Measurements from ENCODE around the gene CDH23.

The CDH23 gene

DNA sequence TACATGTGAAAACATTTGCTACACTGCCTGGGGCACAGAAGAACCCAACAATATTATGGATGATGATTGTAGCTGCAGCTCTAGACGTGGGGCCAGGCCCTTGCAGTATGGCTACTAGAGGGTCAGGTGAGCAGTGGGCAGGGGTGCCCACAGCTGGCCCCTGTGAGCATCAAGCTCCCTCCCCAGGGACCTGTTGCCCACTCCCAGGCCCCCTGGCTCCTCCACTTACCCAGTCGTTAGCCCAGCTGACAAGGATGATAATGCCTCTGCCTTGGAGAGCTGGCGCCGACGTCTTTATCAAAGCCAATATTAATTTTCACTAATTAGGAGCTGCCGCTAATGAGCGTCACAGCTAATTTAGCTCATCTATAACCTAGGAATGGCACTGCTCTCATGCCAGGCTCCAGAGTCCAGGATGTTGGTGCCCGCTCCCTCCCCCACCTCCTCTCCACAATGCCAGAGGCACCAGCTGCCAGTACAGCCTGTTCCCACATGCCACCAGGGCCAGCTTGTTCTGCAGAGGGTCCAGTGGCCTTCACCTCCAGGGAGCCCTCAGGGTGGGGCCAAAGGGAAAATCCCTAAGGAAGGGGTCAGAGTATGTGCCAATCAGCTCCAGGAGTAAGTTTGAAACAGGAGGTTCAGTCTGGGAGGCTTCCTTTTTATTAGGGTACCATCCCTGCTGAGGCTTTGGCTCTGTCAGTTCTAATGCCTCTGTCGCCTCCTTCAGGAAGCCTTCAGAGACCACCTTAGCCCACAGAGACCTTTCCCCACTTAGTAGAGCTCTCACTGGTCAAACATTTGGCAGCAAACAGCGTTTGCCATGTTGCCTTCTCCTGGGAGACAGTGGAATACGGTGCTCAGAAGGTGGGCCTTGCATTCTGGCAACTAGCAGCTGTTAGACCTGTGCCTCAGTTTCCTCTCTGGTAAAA is 77.2 kb downstream of the CDH23 start:
- Histone ChIP-seq H3K4me3 (replicated peaks; ENCODE audit: low read depth, low read length) (no peak overlapping the region), H3K27me3 (replicated peaks; ENCODE audit: control insufficient read depth, insufficient read depth, low read length) (peaks cover 1% of the 10 kb centered on the region), H3K36me3 (ENCODE audit: control insufficient read depth, insufficient read depth, low read length) (no peaks in the 10 kb centered on the region)
- no peak for TF ChIP-seq CTCF (IDR thresholded peaks at IDR 0.05; ENCODE audit: insufficient read depth, low read length, poor library complexity, severe bottlenecking)
- no peak for DNase-seq (ENCODE audit: extremely low read depth, insufficient read length)

DNA sequence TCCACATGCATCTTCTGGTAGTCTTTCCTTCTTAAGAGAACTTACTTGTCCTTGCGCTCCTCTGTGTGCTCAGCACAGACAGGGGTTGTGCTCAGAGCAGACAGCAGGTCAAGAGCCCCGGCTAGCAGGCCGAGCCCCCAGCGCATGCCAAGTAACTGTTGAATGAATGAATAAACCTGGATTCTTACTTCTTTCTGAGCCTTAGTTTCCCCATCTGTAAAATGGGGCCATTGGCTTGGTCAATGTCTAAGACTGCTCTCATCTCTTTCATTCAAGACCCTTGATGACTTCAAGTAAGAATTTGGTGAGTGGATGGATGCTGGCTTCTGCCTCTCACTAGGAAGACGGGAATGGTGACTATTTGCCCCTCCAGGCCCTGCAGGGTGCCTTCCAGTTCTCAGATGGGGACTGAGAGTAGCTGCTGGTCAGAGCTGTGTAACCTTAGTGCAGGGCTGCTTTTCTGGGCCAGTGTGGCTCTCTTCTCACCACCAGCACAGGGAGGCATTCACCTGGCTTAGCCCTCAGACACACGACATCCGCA is 78.1 kb downstream of the CDH23 start:
- peaks cover 1% of the 10 kb centered on the region for H3K27me3 ChIP-seq (replicated peaks; ENCODE audit: control insufficient read depth, insufficient read depth, low read length)
- no peak overlapping the region for H3K4me3 ChIP-seq (replicated peaks; ENCODE audit: low read depth, low read length)
- DNase-seq (ENCODE audit: extremely low read depth, insufficient read length): no peak
- H3K36me3 ChIP-seq (ENCODE audit: control insufficient read depth, insufficient read depth, low read length): no peaks in the 10 kb centered on the region
- no peak for TF ChIP-seq CTCF (IDR thresholded peaks at IDR 0.05; ENCODE audit: insufficient read depth, low read length, poor library complexity, severe bottlenecking)

- no peak for DNase-seq (ENCODE audit: extremely low read depth, insufficient read length)
Measured at GRCh38 chr10:71475243-71475871, 78.6 kb downstream of the CDH23 start.

GRCh38 chr10:71476228-71477011 is 79.7 kb downstream of the CDH23 start:
- H3K4me3 ChIP-seq (replicated peaks; ENCODE audit: low read depth, low read length): no peak overlapping the region
- no peak for DNase-seq (ENCODE audit: extremely low read depth, insufficient read length)
- H3K27me3 ChIP-seq (replicated peaks; ENCODE audit: control insufficient read depth, insufficient read depth, low read length): peaks cover 6% of the 10 kb centered on the region
- H3K36me3 ChIP-seq (ENCODE audit: control insufficient read depth, insufficient read depth, low read length): no peaks in the 10 kb centered on the region
- TF ChIP-seq CTCF (IDR thresholded peaks at IDR 0.05; ENCODE audit: insufficient read depth, low read length, poor library complexity, severe bottlenecking): no peak

More at GRCh38 chr10:71475243-71475871, 78.6 kb downstream of the CDH23 start:
- Histone ChIP-seq H3K36me3 (ENCODE audit: control insufficient read depth, insufficient read depth, low read length) (no peaks in the 10 kb centered on the region), H3K4me3 (replicated peaks; ENCODE audit: low read depth, low read length) (no peak overlapping the region), H3K27me3 (replicated peaks; ENCODE audit: control insufficient read depth, insufficient read depth, low read length) (peaks cover 1% of the 10 kb centered on the region)
- TF ChIP-seq CTCF (IDR thresholded peaks at IDR 0.05; ENCODE audit: insufficient read depth, low read length, poor library complexity, severe bottlenecking): no peak

DNA sequence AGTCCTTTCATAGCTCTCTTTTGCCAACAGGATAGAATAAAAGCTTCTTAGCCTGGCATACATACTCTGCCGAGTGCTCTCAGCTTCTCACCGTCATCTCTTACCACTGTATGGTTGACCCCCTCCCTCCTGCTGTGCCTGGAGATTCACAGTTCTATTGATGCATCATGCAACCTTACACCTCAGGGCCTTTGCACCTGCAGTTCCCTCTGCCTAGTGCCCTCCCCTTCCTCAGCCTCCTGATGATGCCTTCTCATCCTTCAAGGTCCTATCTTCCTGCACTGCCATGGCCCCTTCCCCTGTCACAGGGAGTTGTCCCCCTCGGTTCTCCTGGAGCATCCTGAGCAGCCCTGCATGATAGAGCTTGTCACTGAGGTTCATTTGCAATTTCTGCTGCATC is 81.5 kb downstream of the CDH23 start:
- Histone ChIP-seq H3K4me3 (replicated peaks; ENCODE audit: low read depth, low read length) (no peak overlapping the region), H3K27me3 (replicated peaks; ENCODE audit: control insufficient read depth, insufficient read depth, low read length) (peaks cover 7% of the 10 kb centered on the region), H3K36me3 (ENCODE audit: control insufficient read depth, insufficient read depth, low read length) (no peaks in the 10 kb centered on the region)
- DNase-seq (ENCODE audit: extremely low read depth, insufficient read length): no peak
- no peak for TF ChIP-seq CTCF (IDR thresholded peaks at IDR 0.05; ENCODE audit: insufficient read depth, low read length, poor library complexity, severe bottlenecking)
